ENCODE results near the gene UBE2QL1. TPM values are rescaled to one million over a fixed set of nuclear protein-coding genes. Genes with fewer than 3 reads are reported as not detected.

UBE2QL1 gene
- total RNA-seq, 1 experiment from 2014 or later, result not detected

DNA sequence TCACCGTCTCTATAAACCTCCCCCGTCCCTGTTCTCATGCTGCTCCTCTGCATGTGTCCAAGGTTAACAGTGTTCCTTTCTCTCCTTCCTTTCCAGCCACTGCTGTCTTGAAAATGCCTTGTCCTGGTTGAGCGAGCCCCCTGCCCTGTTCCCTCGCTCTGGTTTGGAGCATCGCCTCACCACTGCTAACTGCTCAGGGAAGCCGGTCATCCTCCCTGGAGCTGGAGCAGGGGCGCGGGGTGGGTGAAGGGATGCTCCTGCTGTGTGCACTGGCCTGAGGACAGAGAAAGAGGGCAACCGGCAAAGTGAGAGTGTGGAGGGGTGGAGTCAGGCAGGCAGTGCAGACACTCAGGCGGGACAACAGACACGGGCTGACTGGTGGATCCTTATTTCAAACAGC lies 19.4 kb downstream of the UBE2QL1 start:
- Histone ChIP-seq H3K9me3 (ENCODE audit: control insufficient read depth in 1 of 2, insufficient read depth in 1 of 2, low read depth in 1 of 2, low read length in 2 of 2) (no peaks in the 10 kb centered on the region), H3K4me1 (ENCODE audit: control insufficient read depth in 1 of 2, insufficient read depth in 2 of 2, low read length in 2 of 2) (no peaks in the 10 kb centered on the region), H3K36me3 (ENCODE audit: control insufficient read depth in 1 of 2, insufficient read depth in 2 of 2, low read length in 2 of 2) (no peaks in the 10 kb centered on the region), H3K27ac (ENCODE audit: low read depth, low read length) (no peak overlapping the region), H2AFZ (ENCODE audit: low read depth, low read length, poor library complexity, severe bottlenecking) (no peak overlapping the region), H4K20me1 (ENCODE audit: insufficient read depth) (no peaks in the 10 kb centered on the region), H3K4me3 (replicated peaks in 1 of 2; ENCODE audit: low read depth in 1 of 2, low read length in 2 of 2) (no peak overlapping the region), H3K27me3 (ENCODE audit: insufficient read depth, low read length) (peaks cover 8% of the 10 kb centered on the region; the same call in 1 of the 2 replicates), H3K4me2 (ENCODE audit: low read length) (no peak overlapping the region), H3K9me2 (ENCODE audit: insufficient read depth) (no peaks in the 10 kb centered on the region), H3K9ac (ENCODE audit: low read length) (no peak overlapping the region), H3K79me2 (ENCODE audit: insufficient read depth, low read length) (no peaks in the 10 kb centered on the region)
- ATAC-seq (no peak; the same call in 1 of the 2 replicates), DNase-seq (ENCODE audit: low read depth, low spot score) (no peak)
- ChIA-PET CTCF (interaction anchor here (0.6 kb wide), 1 partner anchor 22 kb away, joined by 5 read pairs; no protein-coding TSS in a partner anchor), RAD21 (ENCODE audit: low non-redundant PET in 1 of 2, low total read pairs in 2 of 2, uncharacterized antibody in 2 of 2, unreplicated experiment in 2 of 2) (no interaction called here), POLR2A (no interaction called here)
- BruUV-seq (replicated peaks), result no TSS peak
- TF ChIP-seq EZH2 (IDR thresholded peaks at IDR 0.05) (no peak), YY1 (IDR thresholded peaks at IDR 0.05; ENCODE audit: extremely low read depth, insufficient replicate concordance, low read depth, low read length) (no peak)
- intact Hi-C loops (cut with micrococcal nuclease), result no loop called here

DNA sequence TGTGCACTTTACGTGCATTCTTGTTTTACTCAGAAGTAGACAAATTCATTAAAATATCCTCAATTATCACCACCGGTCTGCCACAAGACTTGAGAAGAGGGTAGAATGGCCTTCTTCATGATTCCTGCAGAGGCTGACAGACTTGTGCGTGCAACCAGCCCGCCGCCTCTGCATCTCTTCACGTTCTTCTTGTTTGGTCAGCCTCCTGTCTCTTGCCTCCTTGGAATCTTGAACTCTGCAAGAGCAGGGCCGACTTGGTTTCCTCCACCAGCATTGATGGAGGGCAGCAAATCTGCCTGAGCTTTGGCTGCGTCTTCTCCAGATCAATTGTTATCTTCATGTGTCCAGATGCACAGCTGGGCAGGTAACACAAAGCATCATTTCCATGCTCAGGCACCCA lies 20.2 kb downstream of the UBE2QL1 start:
- Histone ChIP-seq H4K20me1 (ENCODE audit: insufficient read depth) (no peaks in the 10 kb centered on the region), H3K4me2 (ENCODE audit: low read length) (no peak overlapping the region), H2AFZ (ENCODE audit: low read depth, low read length, poor library complexity, severe bottlenecking) (no peak overlapping the region), H3K79me2 (ENCODE audit: insufficient read depth, low read length) (no peaks in the 10 kb centered on the region), H3K27me3 (ENCODE audit: insufficient read depth, low read length) (peaks cover 16% of the 10 kb centered on the region), H3K4me3 (replicated peaks in 1 of 2; ENCODE audit: low read depth in 1 of 2, low read length in 2 of 2) (no peak overlapping the region), H3K4me1 (ENCODE audit: control insufficient read depth in 1 of 2, insufficient read depth in 2 of 2, low read length in 2 of 2) (no peaks in the 10 kb centered on the region), H3K9ac (ENCODE audit: low read length) (no peak overlapping the region), H3K9me2 (ENCODE audit: insufficient read depth) (no peaks in the 10 kb centered on the region), H3K36me3 (ENCODE audit: control insufficient read depth in 1 of 2, insufficient read depth in 2 of 2, low read length in 2 of 2) (no peaks in the 10 kb centered on the region), H3K27ac (ENCODE audit: low read depth, low read length) (no peak overlapping the region), H3K9me3 (ENCODE audit: control insufficient read depth in 1 of 2, insufficient read depth in 1 of 2, low read depth in 1 of 2, low read length in 2 of 2) (no peaks in the 10 kb centered on the region)
- CTCF ChIA-PET, result no interaction called here
- ATAC-seq, result no peak
- BruUV-seq (replicated peaks), result no TSS peak
- DNase-seq (ENCODE audit: low read depth, low spot score), result no peak
- RAD21 ChIA-PET (ENCODE audit: low non-redundant PET in 1 of 2, low total read pairs in 2 of 2, uncharacterized antibody in 2 of 2, unreplicated experiment in 2 of 2), result no interaction called here
- POLR2A ChIA-PET, result no interaction called here
- intact Hi-C loops (cut with micrococcal nuclease), result no loop called here
- TF ChIP-seq CBX3 (IDR thresholded peaks at IDR 0.05; ENCODE audit: low read depth), result no peak
- TF ChIP-seq, protein P1, sequence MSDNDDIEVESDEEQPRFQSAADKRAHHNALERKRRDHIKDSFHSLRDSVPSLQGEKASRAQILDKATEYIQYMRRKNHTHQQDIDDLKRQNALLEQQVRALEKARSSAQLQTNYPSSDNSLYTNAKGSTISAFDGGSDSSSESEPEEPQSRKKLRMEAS (IDR thresholded peaks at IDR 0.05), result no peak

Measured in HCT116 (cell line).